ENCODE data around the gene CBFA2T3. TPM values are rescaled to one million over a fixed set of nuclear protein-coding genes. Genes with fewer than 3 reads are reported as not detected.

Gene CBFA2T3
- total RNA-seq, 4 donors from 2014 or later: 3.5 to 35.5 (median 6.8) TPM

- no peaks in the 10 kb centered on the region for H3K27me3 ChIP-seq
- H3K4me1 ChIP-seq: no peaks in the 10 kb centered on the region
Measured at GRCh38 chr16:89013692-89014402, 36.8 kb upstream of the CBFA2T3 start.

GRCh38 chr16:89013111-89013510 lies 36.1 kb upstream of the CBFA2T3 start:
- H3K27me3 ChIP-seq: no peaks in the 10 kb centered on the region
- TF ChIP-seq CTCF (IDR thresholded peaks at IDR 0.05) (no peak), POLR2A (IDR thresholded peaks at IDR 0.05) (no peak)
- H3K36me3 ChIP-seq: no peaks in the 10 kb centered on the region
- H3K4me1 ChIP-seq: no peaks in the 10 kb centered on the region
- H3K4me3 ChIP-seq: no peak overlapping the region
- DNase-seq: no peak
- no peak overlapping the region for H3K27ac ChIP-seq
- H3K9me3 ChIP-seq: no peaks in the 10 kb centered on the region

More at GRCh38 chr16:89013692-89014402, 36.8 kb upstream of the CBFA2T3 start:
- no peak for DNase-seq
- Histone ChIP-seq H3K36me3 (no peaks in the 10 kb centered on the region), H3K9me3 (no peaks in the 10 kb centered on the region), H3K4me3 (no peak overlapping the region), H3K27ac (no peak overlapping the region)
- TF ChIP-seq POLR2A (IDR thresholded peaks at IDR 0.05) (no peak), CTCF (IDR thresholded peaks at IDR 0.05) (no peak)

GRCh38 chr16:89012622-89012995 lies 35.6 kb upstream of the CBFA2T3 start:
- Histone ChIP-seq H3K4me1 (no peaks in the 10 kb centered on the region), H3K27ac (no peak overlapping the region), H3K4me3 (no peak overlapping the region), H3K27me3 (no peaks in the 10 kb centered on the region), H3K9me3 (no peaks in the 10 kb centered on the region), H3K36me3 (no peaks in the 10 kb centered on the region)
- no peak for TF ChIP-seq POLR2A (IDR thresholded peaks at IDR 0.05)
- no peak for DNase-seq

- no peak for TF ChIP-seq CTCF (IDR thresholded peaks at IDR 0.05)
- no peak for TF ChIP-seq POLR2A (IDR thresholded peaks at IDR 0.05)
- H3K36me3 ChIP-seq: no peaks in the 10 kb centered on the region
- H3K9me3 ChIP-seq: no peaks in the 10 kb centered on the region
- no peak for DNase-seq
- no peak overlapping the region for H3K4me3 ChIP-seq
- no peak overlapping the region for H3K27ac ChIP-seq
- H3K4me1 ChIP-seq: no peaks in the 10 kb centered on the region
- H3K27me3 ChIP-seq: no peaks in the 10 kb centered on the region
Measured at GRCh38 chr16:89011909-89012621, 35.1 kb upstream of the CBFA2T3 start.

GRCh38 chr16:89010210-89010925 lies 33.4 kb upstream of the CBFA2T3 start:
- no peak overlapping the region for H3K4me3 ChIP-seq
- H3K27me3 ChIP-seq: no peaks in the 10 kb centered on the region
- no peak overlapping the region for H3K27ac ChIP-seq
- H3K36me3 ChIP-seq: no peaks in the 10 kb centered on the region
- no peaks in the 10 kb centered on the region for H3K4me1 ChIP-seq
- DNase-seq: no peak
- TF ChIP-seq CTCF (IDR thresholded peaks at IDR 0.05): no peak
- H3K9me3 ChIP-seq: no peaks in the 10 kb centered on the region
